Measurements from ENCODE around the gene FRMPD3. TPM values are rescaled to one million over a fixed set of nuclear protein-coding genes. Genes with fewer than 3 reads are reported as not detected.
"Not testable (repeated sequence)": the region's sequence is repeated elsewhere in the genome, so short reads cannot be mapped to it uniquely, and the experiment has no call there.

The FRMPD3 gene
- total and polyA plus RNA-seq, 7 donors: under 0.01 to 0.52 (median 0.14) TPM; not detected in 2

DNA sequence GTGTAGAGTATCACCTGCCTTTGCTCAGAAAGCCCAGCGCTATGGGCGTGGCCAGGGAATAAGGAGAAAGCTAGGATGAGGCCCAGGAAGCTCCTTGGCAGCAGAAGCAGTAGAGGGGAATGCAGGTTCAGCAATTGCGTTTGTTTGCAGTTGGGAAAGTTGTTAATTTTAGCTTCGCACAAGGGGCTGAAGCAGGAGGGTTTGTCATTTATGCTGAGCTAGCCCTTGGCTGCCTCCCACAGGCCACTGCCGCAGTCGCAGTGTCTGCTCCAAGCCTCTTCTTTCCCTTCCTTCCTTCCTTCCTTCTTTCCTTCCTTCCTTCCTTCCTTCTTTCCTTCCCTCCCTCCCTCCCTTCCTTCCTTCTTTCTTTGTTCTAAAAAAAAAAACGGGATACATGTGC is 21.5 kb downstream of the FRMPD3 start:
- no peak overlapping the region for H3K27ac ChIP-seq
- DNase-seq: no peak
- intact Hi-C loops (cut with DNase I): no loop called here
- no peaks in the 10 kb centered on the region for H3K4me1 ChIP-seq
- no peak overlapping the region for H3K4me3 ChIP-seq
- H3K9me3 ChIP-seq: no peaks in the 10 kb centered on the region
- H3K27me3 ChIP-seq: no peaks in the 10 kb centered on the region
- TF ChIP-seq, protein P1, sequence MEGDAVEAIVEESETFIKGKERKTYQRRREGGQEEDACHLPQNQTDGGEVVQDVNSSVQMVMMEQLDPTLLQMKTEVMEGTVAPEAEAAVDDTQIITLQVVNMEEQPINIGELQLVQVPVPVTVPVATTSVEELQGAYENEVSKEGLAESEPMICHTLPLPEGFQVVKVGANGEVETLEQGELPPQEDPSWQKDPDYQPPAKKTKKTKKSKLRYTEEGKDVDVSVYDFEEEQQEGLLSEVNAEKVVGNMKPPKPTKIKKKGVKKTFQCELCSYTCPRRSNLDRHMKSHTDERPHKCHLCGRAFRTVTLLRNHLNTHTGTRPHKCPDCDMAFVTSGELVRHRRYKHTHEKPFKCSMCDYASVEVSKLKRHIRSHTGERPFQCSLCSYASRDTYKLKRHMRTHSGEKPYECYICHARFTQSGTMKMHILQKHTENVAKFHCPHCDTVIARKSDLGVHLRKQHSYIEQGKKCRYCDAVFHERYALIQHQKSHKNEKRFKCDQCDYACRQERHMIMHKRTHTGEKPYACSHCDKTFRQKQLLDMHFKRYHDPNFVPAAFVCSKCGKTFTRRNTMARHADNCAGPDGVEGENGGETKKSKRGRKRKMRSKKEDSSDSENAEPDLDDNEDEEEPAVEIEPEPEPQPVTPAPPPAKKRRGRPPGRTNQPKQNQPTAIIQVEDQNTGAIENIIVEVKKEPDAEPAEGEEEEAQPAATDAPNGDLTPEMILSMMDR (IDR thresholded peaks at IDR 0.05): no peak
- TF ChIP-seq POLR2A (IDR thresholded peaks at IDR 0.05) (no peak), POLR2AphosphoS5 (IDR thresholded peaks at IDR 0.05) (no peak), EP300 (IDR thresholded peaks at IDR 0.05) (no peak)
- WGBS, 2 donors: 51 to 52% methylated on average over 7 of the region's 7 CpGs
- no peaks in the 10 kb centered on the region for H3K36me3 ChIP-seq

DNA sequence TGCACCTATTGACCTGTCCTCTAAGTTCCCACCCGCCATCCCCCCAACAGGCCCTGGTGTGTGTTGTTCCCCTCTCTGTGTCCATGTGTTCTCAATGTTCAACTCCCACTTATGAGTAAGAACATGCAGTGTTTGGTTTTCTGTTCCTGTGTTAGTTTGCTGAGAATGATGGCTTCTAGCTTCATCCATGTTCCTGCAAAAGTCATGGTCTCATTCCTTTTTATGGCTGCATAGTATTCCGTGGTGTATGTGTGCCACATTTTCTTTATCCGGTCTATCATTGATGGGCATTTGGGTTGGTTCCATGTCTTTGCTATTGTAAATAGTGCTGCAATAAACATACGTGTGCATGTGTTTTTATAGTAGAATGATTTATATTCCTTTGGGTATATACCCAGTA is 22.0 kb downstream of the FRMPD3 start:
- H3K9me3 ChIP-seq; H3K27me3 ChIP-seq; intact Hi-C loops (cut with DNase I); H3K27ac ChIP-seq; H3K36me3 ChIP-seq; H3K4me1 ChIP-seq; DNase-seq; H3K4me3 ChIP-seq: not testable (repeated sequence)
- 65 to 90% methylated on average over 4 of the region's 4 CpGs for WGBS, 2 donors

DNA sequence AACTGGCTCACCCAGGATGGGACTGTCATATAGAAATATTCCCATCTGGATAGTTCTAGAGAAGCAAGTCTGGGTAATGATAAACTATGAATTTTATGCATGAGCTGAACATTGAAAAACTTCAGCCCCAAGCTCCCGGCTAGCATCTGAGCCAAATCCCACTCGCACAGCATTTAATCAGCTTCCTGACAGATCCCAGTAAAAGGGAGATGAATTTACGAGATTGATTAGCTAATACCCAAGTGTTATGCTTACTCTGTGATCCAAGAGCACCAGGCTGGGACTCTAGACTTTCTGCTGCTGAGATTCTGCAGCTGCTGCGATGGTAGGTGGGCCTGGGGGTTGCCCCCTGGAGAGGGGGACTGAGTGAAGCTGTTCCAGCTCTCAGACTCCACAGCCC is 28.0 kb downstream of the FRMPD3 start:
- H3K4me1 ChIP-seq: no peaks in the 10 kb centered on the region
- no peak for DNase-seq
- TF ChIP-seq POLR2AphosphoS5 (IDR thresholded peaks at IDR 0.05) (no peak), POLR2A (IDR thresholded peaks at IDR 0.05) (no peak), EP300 (IDR thresholded peaks at IDR 0.05) (no peak)
- TF ChIP-seq, protein P1 (IDR thresholded peaks at IDR 0.05): no peak
- no peaks in the 10 kb centered on the region for H3K27me3 ChIP-seq
- H3K36me3 ChIP-seq: no peaks in the 10 kb centered on the region
- no peaks in the 10 kb centered on the region for H3K9me3 ChIP-seq
- H3K27ac ChIP-seq: no peak overlapping the region
- WGBS, 2 donors: 70 to 85% methylated on average over 4 of the region's 4 CpGs
- H3K4me3 ChIP-seq: no peak overlapping the region
- intact Hi-C loops (cut with DNase I): no loop called here

DNA sequence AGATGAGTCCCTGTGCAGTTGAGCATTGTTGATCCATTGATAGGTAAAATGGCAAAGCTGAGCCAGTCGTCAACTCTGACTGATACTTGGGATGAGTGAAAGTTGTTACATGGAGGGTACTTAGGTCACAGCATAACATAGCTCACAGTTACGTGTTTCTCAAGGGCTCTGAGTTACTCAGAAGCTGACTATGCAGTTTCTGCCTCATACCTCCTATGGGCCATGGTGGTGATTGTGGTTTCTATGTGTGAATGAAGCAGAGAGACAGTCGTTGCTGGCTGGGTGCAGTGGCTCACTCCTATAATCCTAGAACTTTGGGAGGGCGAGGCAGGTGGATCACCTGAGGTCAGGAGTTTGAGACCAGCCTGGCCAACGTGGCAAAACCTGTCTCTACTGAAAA is 30.8 kb downstream of the FRMPD3 start:
- intact Hi-C loops (cut with DNase I): no loop called here
- no peak overlapping the region for H3K27ac ChIP-seq
- no peaks in the 10 kb centered on the region for H3K27me3 ChIP-seq
- 72 to 83% methylated on average over 5 of the region's 5 CpGs for WGBS, 2 donors
- DNase-seq: no peak
- no peaks in the 10 kb centered on the region for H3K4me1 ChIP-seq
- no peak overlapping the region for H3K4me3 ChIP-seq
- no peaks in the 10 kb centered on the region for H3K36me3 ChIP-seq
- no peaks in the 10 kb centered on the region for H3K9me3 ChIP-seq
- TF ChIP-seq POLR2A (IDR thresholded peaks at IDR 0.05): no peak
- TF ChIP-seq, protein P1 (IDR thresholded peaks at IDR 0.05): no peak
- no peak for TF ChIP-seq POLR2AphosphoS5 (IDR thresholded peaks at IDR 0.05)
- TF ChIP-seq EP300 (IDR thresholded peaks at IDR 0.05): no peak

DNA sequence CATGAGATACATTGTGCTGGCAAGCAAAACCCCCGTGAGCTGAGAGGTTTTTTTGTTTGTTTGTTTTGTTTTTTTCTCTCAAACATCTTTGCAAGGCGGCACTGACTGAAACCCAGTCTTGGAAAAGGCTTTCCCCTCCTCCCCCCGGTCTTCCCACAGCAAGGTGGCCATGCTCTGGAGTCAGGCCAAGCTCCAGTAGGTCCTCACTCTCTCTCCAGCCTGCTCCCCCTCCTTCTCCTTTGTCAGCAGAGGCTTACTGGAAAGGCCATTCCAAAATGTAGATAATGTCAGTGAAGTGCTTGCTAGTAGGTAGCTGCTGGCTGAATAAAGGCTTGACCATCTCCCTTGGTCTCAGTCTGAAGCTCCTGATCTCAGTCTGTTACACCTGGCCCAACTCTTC is 32.6 kb downstream of the FRMPD3 start:
- 57 to 76% methylated on average over 3 of the region's 3 CpGs for WGBS, 2 donors
- Histone ChIP-seq H3K4me3 (no peak overlapping the region), H3K9me3 (no peaks in the 10 kb centered on the region), H3K27me3 (no peaks in the 10 kb centered on the region), H3K4me1 (no peaks in the 10 kb centered on the region), H3K36me3 (no peaks in the 10 kb centered on the region), H3K27ac (no peak overlapping the region)
- DNase-seq: no peak
- intact Hi-C loops (cut with DNase I): no loop called here
- no peak for TF ChIP-seq POLR2AphosphoS5 (IDR thresholded peaks at IDR 0.05)
- TF ChIP-seq, protein P1 (IDR thresholded peaks at IDR 0.05): no peak
- no peak for TF ChIP-seq EP300 (IDR thresholded peaks at IDR 0.05)
- no peak for TF ChIP-seq POLR2A (IDR thresholded peaks at IDR 0.05)
